Neuronal stem cell (in vitro differentiated cells): ENCODE data around the gene NPAS4.

Source experiments
- DNase-seq: peaks from one replicate; pipeline ENCODE4 v3.0.0-alpha.2; 2013; ENCODE audit warnings: low spot score
- H2AFZ ChIP-seq: one replicate; pipeline ENCODE4 v1.6.1; 2013; ENCODE audit warnings: mild to moderate bottlenecking, low read length, inconsistent platforms
- H2AK5ac ChIP-seq: 2 replicates; pipeline ENCODE4 v1.6.1; 2013; ENCODE audit warnings: low read depth, mild to moderate bottlenecking, inconsistent platforms, low read length, moderate library complexity, mixed read lengths
- H2BK120ac ChIP-seq: 2 replicates; pipeline ENCODE4 v1.6.1; 2013; ENCODE audit warnings: low read depth, mild to moderate bottlenecking, inconsistent platforms, low read length, moderate library complexity, mixed read lengths
- H2BK12ac ChIP-seq: one replicate; pipeline ENCODE4 v1.6.1; 2013; ENCODE audit warnings: low read length, inconsistent platforms
- H2BK15ac ChIP-seq: 2 replicates; pipeline ENCODE4 v1.6.1; 2013; ENCODE audit warnings: mild to moderate bottlenecking, low read length, inconsistent platforms, mixed read lengths
- H2BK5ac ChIP-seq: one replicate; pipeline ENCODE4 v1.6.1; 2013; ENCODE audit warnings: inconsistent platforms, mild to moderate bottlenecking, low read length, moderate library complexity
- H3K14ac ChIP-seq: one replicate; pipeline ENCODE4 v1.6.1; 2013; ENCODE audit warnings: low read length, inconsistent platforms
- H3K18ac ChIP-seq: 2 replicates; pipeline ENCODE4 v1.6.1; 2013; ENCODE audit warnings: low read length, inconsistent platforms
- H3K23ac ChIP-seq: 2 replicates; pipeline ENCODE4 v1.6.1; 2013; ENCODE audit warnings: low read depth, mild to moderate bottlenecking, mixed read lengths, low read length, inconsistent platforms; ENCODE audit not compliant: poor library complexity
- H3K27ac ChIP-seq: replicated peaks from 3 replicates; pipeline ENCODE4 v1.5.1; 2013; ENCODE audit warnings: low read length, inconsistent platforms
- H3K27me3 ChIP-seq, 3 experiments: 2 replicates each; pipeline ENCODE4 v1.6.1; 2013; ENCODE audit warnings: low read length in 3 of 3, mild to moderate bottlenecking in 2 of 3, inconsistent platforms in 1 of 3, low read depth in 1 of 3, mixed read lengths in 1 of 3, moderate library complexity in 1 of 3; ENCODE audit not compliant: control insufficient read depth in 3 of 3, insufficient read depth in 3 of 3
- H3K36me3 ChIP-seq, 2 donors: replicated peaks in 1 of 2; 2 replicates each; pipeline ENCODE4 v1.6.1; 2013; ENCODE audit warnings: low read length in 2 of 2; ENCODE audit not compliant: control insufficient read depth in 2 of 2, insufficient read depth in 2 of 2
- H3K4ac ChIP-seq: 2 replicates; pipeline ENCODE4 v1.6.1; 2013; ENCODE audit warnings: inconsistent platforms, mild to moderate bottlenecking, low read length, moderate library complexity
- H3K4me1 ChIP-seq, 2 donors: 1 replicate in 1 of 2; 2 replicates in 1 of 2; pipeline ENCODE4 v1.6.1; 2013; ENCODE audit warnings: low read length in 2 of 2, low read depth in 1 of 2; ENCODE audit not compliant: control insufficient read depth in 2 of 2, insufficient read depth in 1 of 2
- H3K4me2 ChIP-seq: one replicate; pipeline ENCODE4 v1.6.1; 2013; ENCODE audit warnings: mild to moderate bottlenecking, low read length, inconsistent platforms; ENCODE audit not compliant: insufficient read depth, poor library complexity, severe bottlenecking
- H3K4me3 ChIP-seq, 2 donors: 2 replicates each; pipeline ENCODE4 v1.5.1; 2013; ENCODE audit warnings: low read length in 2 of 2, mild to moderate bottlenecking in 2 of 2, inconsistent platforms in 1 of 2, moderate library complexity in 1 of 2
- H3K79me1 ChIP-seq: one replicate; pipeline ENCODE4 v1.6.1; 2013; ENCODE audit warnings: low read depth, mild to moderate bottlenecking, inconsistent platforms, low read length, moderate library complexity
- H3K9ac ChIP-seq: one replicate; pipeline ENCODE4 v1.6.1; 2013; ENCODE audit warnings: mild to moderate bottlenecking, low read depth, low read length, inconsistent platforms; ENCODE audit not compliant: poor library complexity
- H3K9me3 ChIP-seq, 2 donors: replicated peaks in 1 of 2; 2 replicates each; pipeline versions ENCODE3 to v1.6.1; 2013; ENCODE audit warnings: low read length in 2 of 2, mild to moderate bottlenecking in 2 of 2, inconsistent platforms in 1 of 2, low read depth in 1 of 2, mixed read lengths in 1 of 2, moderate library complexity in 1 of 2; ENCODE audit not compliant: control insufficient read depth in 2 of 2, insufficient read depth in 1 of 2
- H4K8ac ChIP-seq: one replicate; pipeline ENCODE4 v1.6.1; 2013; ENCODE audit warnings: low read depth, mild to moderate bottlenecking, inconsistent platforms, low read length, moderate library complexity
- H4K91ac ChIP-seq: one replicate; pipeline ENCODE4 v1.6.1; 2013; ENCODE audit warnings: low read length, low read depth, mild to moderate bottlenecking, inconsistent platforms; ENCODE audit not compliant: poor library complexity
- WGBS, 2 donors: extraction: QIAGEN DNeasy Blood & Tissue Kit; methylation state at CpG; one replicate each; pipeline ENCODE4 v1.1.7; 2013; ENCODE audit warnings: missing lambda C conversion rate in 2 of 2, mixed read lengths in 1 of 2; ENCODE audit not compliant: insufficient read length in 2 of 2, insufficient replicate concordance in 1 of 2; ENCODE audit errors: extremely low coverage in 2 of 2; 5-methylcytosine and 5-hydroxymethylcytosine counted together

NPAS4 gene

GRCh38 chr11:66454247-66454646 lies 33.4 kb downstream of the NPAS4 start:
- no peak overlapping the region for H3K4me2 ChIP-seq
- no peak overlapping the region for H3K27ac ChIP-seq
- H3K4ac ChIP-seq = no peak overlapping the region
- H2AK5ac ChIP-seq = no peak overlapping the region
- H3K36me3 ChIP-seq = no peaks in the 10 kb centered on the region
- DNase-seq = no peak
- H2BK5ac ChIP-seq = no peak overlapping the region
- no peak overlapping the region for H3K4me3 ChIP-seq
- no CpG with 5 or more reads among the region's 6 CpGs for WGBS, 2 donors
- no peak overlapping the region for H2AFZ ChIP-seq
- no peak overlapping the region for H2BK120ac ChIP-seq
- no peak overlapping the region for H4K91ac ChIP-seq
- H2BK12ac ChIP-seq = no peak overlapping the region
- peaks cover 0 to 11% (median 0%) of the 10 kb centered on the region in 3 experiments for H3K27me3 ChIP-seq
- no peak overlapping the region for H3K23ac ChIP-seq
- no peaks in the 10 kb centered on the region for H3K79me1 ChIP-seq
- H3K9me3 ChIP-seq = peaks cover 4 to 5% of the 10 kb centered on the region in 2 donors
- no peak overlapping the region for H3K9ac ChIP-seq
- H3K18ac ChIP-seq = no peak overlapping the region
- no peak overlapping the region for H2BK15ac ChIP-seq
- H4K8ac ChIP-seq = no peak overlapping the region
- no peak overlapping the region for H3K14ac ChIP-seq
- no peaks in the 10 kb centered on the region for H3K4me1 ChIP-seq

- H3K36me3 ChIP-seq = no peaks in the 10 kb centered on the region
- no peak overlapping the region for H3K4me2 ChIP-seq
- H3K9ac ChIP-seq = no peak overlapping the region
- H4K91ac ChIP-seq = no peak overlapping the region
- H3K4me1 ChIP-seq = no peaks in the 10 kb centered on the region
- H2BK5ac ChIP-seq = no peak overlapping the region
- H2BK120ac ChIP-seq = no peak overlapping the region
- WGBS, 2 donors = no CpG with 5 or more reads among the region's 3 CpGs
- H3K23ac ChIP-seq = no peak overlapping the region
- H3K9me3 ChIP-seq = peaks cover 4 to 5% of the 10 kb centered on the region in 2 donors
- H2BK12ac ChIP-seq = no peak overlapping the region
- no peak overlapping the region for H3K27ac ChIP-seq
- H4K8ac ChIP-seq = no peak overlapping the region
- no peak overlapping the region for H3K18ac ChIP-seq
- no peak overlapping the region for H3K14ac ChIP-seq
- H2AK5ac ChIP-seq = no peak overlapping the region
- no peak overlapping the region for H2BK15ac ChIP-seq
- no peak overlapping the region for H2AFZ ChIP-seq
- H3K27me3 ChIP-seq = peaks cover 0 to 8% (median 0%) of the 10 kb centered on the region in 3 experiments
- H3K79me1 ChIP-seq = no peaks in the 10 kb centered on the region
- no peak for DNase-seq
- no peak overlapping the region for H3K4ac ChIP-seq
- no peak overlapping the region for H3K4me3 ChIP-seq
These were observed 34.0 kb downstream of the NPAS4 start for GRCh38 chr11:66454828-66455227.

DNA sequence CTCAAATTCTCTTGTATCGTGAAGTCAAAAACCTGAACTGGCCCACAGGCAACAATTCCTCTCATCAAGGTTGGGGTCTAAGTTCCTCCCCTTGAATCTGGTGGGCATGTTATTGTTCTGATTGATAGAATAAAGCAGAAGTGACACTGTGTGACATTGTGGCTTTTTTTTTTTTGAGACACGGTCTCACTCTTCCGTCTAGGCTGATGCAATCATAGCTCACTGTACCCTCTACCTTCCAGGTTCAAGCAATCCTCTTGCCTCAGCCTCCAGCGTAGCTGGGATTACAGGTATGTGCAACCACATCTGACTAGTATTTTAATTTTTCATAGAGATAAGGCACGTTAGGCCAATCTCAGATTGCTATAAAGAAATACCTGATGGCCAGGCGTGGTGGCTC lies 37.0 kb downstream of the NPAS4 start:
- Histone ChIP-seq H3K36me3 (no peaks in the 10 kb centered on the region), H3K4me3 (no peak overlapping the region), H3K4me2 (no peak overlapping the region), H3K18ac (no peak overlapping the region), H2BK5ac (no peak overlapping the region), H3K79me1 (no peaks in the 10 kb centered on the region), H2BK12ac (no peak overlapping the region), H3K4ac (no peak overlapping the region), H3K27ac (no peak overlapping the region), H3K14ac (no peak overlapping the region), H2BK15ac (no peak overlapping the region), H3K9me3 (no peaks in the 10 kb centered on the region), H3K9ac (no peak overlapping the region), H2AK5ac (no peak overlapping the region), H4K91ac (no peak overlapping the region), H2AFZ (no peak overlapping the region), H2BK120ac (no peak overlapping the region), H3K23ac (no peak overlapping the region), H4K8ac (no peak overlapping the region), H3K4me1 (no peaks in the 10 kb centered on the region), H3K27me3 (no peaks in the 10 kb centered on the region)
- no peak for DNase-seq
- no CpG with 5 or more reads among the region's 6 CpGs for WGBS, 2 donors

GRCh38 chr11:66459138-66459778 lies 38.4 kb downstream of the NPAS4 start:
- Histone ChIP-seq H3K18ac (no peak overlapping the region), H3K4me2 (no peak overlapping the region), H3K4me3 (no peak overlapping the region), H3K9me3 (peaks cover 0 to 2% of the 10 kb centered on the region in 2 donors), H3K14ac (no peak overlapping the region), H2AFZ (no peak overlapping the region), H3K79me1 (no peaks in the 10 kb centered on the region), H3K23ac (no peak overlapping the region), H2BK120ac (no peak overlapping the region), H4K91ac (no peak overlapping the region), H2AK5ac (no peak overlapping the region), H3K9ac (no peak overlapping the region), H3K4ac (no peak overlapping the region), H2BK5ac (no peak overlapping the region), H2BK12ac (no peak overlapping the region), H3K27me3 (no peaks in the 10 kb centered on the region), H4K8ac (no peak overlapping the region), H2BK15ac (no peak overlapping the region), H3K36me3 (no peaks in the 10 kb centered on the region), H3K4me1 (no peaks in the 10 kb centered on the region), H3K27ac (no peak overlapping the region)
- no CpG with 5 or more reads among the region's 5 CpGs for WGBS, 2 donors
- no peak for DNase-seq
